GM12872 (cell line): ENCODE data around the gene DENND1A.

Experiments used
- CTCF ChIP-seq: IDR thresholded peaks from 3 replicates; pipeline ENCODE4 v1.5.1; 2011; ENCODE audit warnings: low read depth, mild to moderate bottlenecking, low read length, moderate library complexity; ENCODE audit not compliant: insufficient read depth

Gene DENND1A

GRCh38 chr9:123361086-123361730 is 568.7 kb downstream of the DENND1A start:
- no peak for TF ChIP-seq CTCF

- TF ChIP-seq CTCF, result no peak
Measured at GRCh38 chr9:123360161-123361085, 569.5 kb downstream of the DENND1A start.

- no peak for TF ChIP-seq CTCF
Measured at GRCh38 chr9:123359546-123359945, 570.4 kb downstream of the DENND1A start.

- no peak for TF ChIP-seq CTCF
Measured at GRCh38 chr9:123359106-123359505, 570.8 kb downstream of the DENND1A start.

GRCh38 chr9:123358181-123358905 is 571.6 kb downstream of the DENND1A start:
- TF ChIP-seq CTCF, result no peak

- no peak for TF ChIP-seq CTCF
Measured at GRCh38 chr9:123357743-123358059, 572.2 kb downstream of the DENND1A start.
